ENCODE results near the gene GAL3ST1. TPM values are rescaled to one million over a fixed set of nuclear protein-coding genes. Genes with fewer than 3 reads are reported as not detected.
"Not testable (repeated sequence)": the region's sequence is repeated elsewhere in the genome, so short reads cannot be mapped to it uniquely, and the experiment has no call there.

Gene GAL3ST1
- polyA plus RNA-seq, 1 donor (not counting 4 experiments of a cell fraction or from before 2014, with no cell fraction given) = not detected

- DNase-seq (ENCODE audit: low read depth, low spot score) (no peak), FAIRE-seq (no peak)
- Histone ChIP-seq H2AFZ (ENCODE audit: control insufficient read depth, low read length) (no peak overlapping the region), H3K27ac (ENCODE audit: control insufficient read depth, insufficient read depth, low read length) (no peak overlapping the region), H3K27me3 (ENCODE audit: control insufficient read depth, extremely low read depth, insufficient read depth, low read length) (peaks cover 24% of the 10 kb centered on the region), H3K9me3 (ENCODE audit: control insufficient read depth, low read depth, low read length) (no peaks in the 10 kb centered on the region), H3K4me3 (ENCODE audit: control insufficient read depth in 2 of 3, extremely low read depth in 1 of 3, insufficient read depth in 2 of 3, low read depth in 1 of 3, low read length in 3 of 3) (no peak overlapping the region), H3K79me2 (ENCODE audit: control insufficient read depth, insufficient read depth, low read length) (no peaks in the 10 kb centered on the region), H4K20me1 (ENCODE audit: control insufficient read depth, extremely low read depth, insufficient read depth, low read length) (no peaks in the 10 kb centered on the region), H3K4me1 (ENCODE audit: control insufficient read depth, extremely low read depth, insufficient read depth, low read length) (no peaks in the 10 kb centered on the region), H3K4me2 (ENCODE audit: control insufficient read depth, extremely low read depth, insufficient read depth, low read depth, low read length) (no peak overlapping the region), H3K36me3 (ENCODE audit: control insufficient read depth in 2 of 2, extremely low read depth in 1 of 2, insufficient read depth in 2 of 2, low read length in 2 of 2) (no peaks in the 10 kb centered on the region), H3K9ac (ENCODE audit: control insufficient read depth, extremely low read depth, insufficient read depth, low read length) (no peak overlapping the region), H3K9me1 (ENCODE audit: control insufficient read depth, extremely low read depth, insufficient read depth, low read length) (no peaks in the 10 kb centered on the region)
- dilution Hi-C loops (cut with MboI; ENCODE audit: extremely low pct_ligation_motif_present, low sequenced_read_pairs) = no loop called here
- TF ChIP-seq, protein P1, sequence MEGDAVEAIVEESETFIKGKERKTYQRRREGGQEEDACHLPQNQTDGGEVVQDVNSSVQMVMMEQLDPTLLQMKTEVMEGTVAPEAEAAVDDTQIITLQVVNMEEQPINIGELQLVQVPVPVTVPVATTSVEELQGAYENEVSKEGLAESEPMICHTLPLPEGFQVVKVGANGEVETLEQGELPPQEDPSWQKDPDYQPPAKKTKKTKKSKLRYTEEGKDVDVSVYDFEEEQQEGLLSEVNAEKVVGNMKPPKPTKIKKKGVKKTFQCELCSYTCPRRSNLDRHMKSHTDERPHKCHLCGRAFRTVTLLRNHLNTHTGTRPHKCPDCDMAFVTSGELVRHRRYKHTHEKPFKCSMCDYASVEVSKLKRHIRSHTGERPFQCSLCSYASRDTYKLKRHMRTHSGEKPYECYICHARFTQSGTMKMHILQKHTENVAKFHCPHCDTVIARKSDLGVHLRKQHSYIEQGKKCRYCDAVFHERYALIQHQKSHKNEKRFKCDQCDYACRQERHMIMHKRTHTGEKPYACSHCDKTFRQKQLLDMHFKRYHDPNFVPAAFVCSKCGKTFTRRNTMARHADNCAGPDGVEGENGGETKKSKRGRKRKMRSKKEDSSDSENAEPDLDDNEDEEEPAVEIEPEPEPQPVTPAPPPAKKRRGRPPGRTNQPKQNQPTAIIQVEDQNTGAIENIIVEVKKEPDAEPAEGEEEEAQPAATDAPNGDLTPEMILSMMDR (optimal IDR thresholded peaks at IDR 0.05 in 1 of 3, IDR thresholded peaks at IDR 0.05 in 1 of 3, conservative IDR thresholded peaks at IDR 0.05 in 1 of 3; ENCODE audit: extremely low read depth in 1 of 3, insufficient read depth in 2 of 3, low read length in 3 of 3) = no peak
- TF ChIP-seq EZH2 (IDR thresholded peaks at IDR 0.05; ENCODE audit: low read length) = no peak
These were observed 6.2 kb downstream of the GAL3ST1 start for GRCh38 chr22:30568137-30568805.

DNA sequence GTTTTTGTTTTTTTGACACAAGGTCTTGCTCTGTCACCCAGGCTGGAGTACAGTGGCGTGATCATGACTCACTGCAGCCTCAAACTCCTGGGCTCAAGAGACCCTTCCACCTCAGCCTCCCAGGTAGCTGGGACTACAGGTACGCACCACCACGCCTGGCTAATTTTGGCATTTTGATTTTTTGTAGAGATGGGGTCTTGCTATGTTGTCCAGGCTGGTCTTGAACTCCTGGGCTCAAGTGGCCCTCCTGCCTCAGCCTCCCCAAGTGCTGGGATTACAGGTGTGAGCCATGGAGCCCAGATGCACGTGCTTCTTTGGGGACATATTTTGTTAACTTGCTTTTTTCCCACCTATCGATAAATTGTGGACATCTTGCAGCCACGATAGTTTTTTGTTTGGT lies 7.2 kb downstream of the GAL3ST1 start:
- H3K9me3 ChIP-seq (ENCODE audit: control insufficient read depth, low read depth, low read length); H3K4me3 ChIP-seq (ENCODE audit: control insufficient read depth in 2 of 3, extremely low read depth in 1 of 3, insufficient read depth in 2 of 3, low read depth in 1 of 3, low read length in 3 of 3); DNase-seq (ENCODE audit: low read depth, low spot score); H4K20me1 ChIP-seq (ENCODE audit: control insufficient read depth, extremely low read depth, insufficient read depth, low read length); H3K4me2 ChIP-seq (ENCODE audit: control insufficient read depth, extremely low read depth, insufficient read depth, low read depth, low read length); FAIRE-seq; H2AFZ ChIP-seq (ENCODE audit: control insufficient read depth, low read length); H3K27ac ChIP-seq (ENCODE audit: control insufficient read depth, insufficient read depth, low read length); H3K9ac ChIP-seq (ENCODE audit: control insufficient read depth, extremely low read depth, insufficient read depth, low read length); dilution Hi-C loops (cut with MboI; ENCODE audit: extremely low pct_ligation_motif_present, low sequenced_read_pairs); H3K4me1 ChIP-seq (ENCODE audit: control insufficient read depth, extremely low read depth, insufficient read depth, low read length); H3K79me2 ChIP-seq (ENCODE audit: control insufficient read depth, insufficient read depth, low read length); H3K36me3 ChIP-seq (ENCODE audit: control insufficient read depth in 2 of 2, extremely low read depth in 1 of 2, insufficient read depth in 2 of 2, low read length in 2 of 2); H3K9me1 ChIP-seq (ENCODE audit: control insufficient read depth, extremely low read depth, insufficient read depth, low read length): not testable (repeated sequence)
- H3K27me3 ChIP-seq (ENCODE audit: control insufficient read depth, extremely low read depth, insufficient read depth, low read length) = peaks cover 24% of the 10 kb centered on the region

DNA sequence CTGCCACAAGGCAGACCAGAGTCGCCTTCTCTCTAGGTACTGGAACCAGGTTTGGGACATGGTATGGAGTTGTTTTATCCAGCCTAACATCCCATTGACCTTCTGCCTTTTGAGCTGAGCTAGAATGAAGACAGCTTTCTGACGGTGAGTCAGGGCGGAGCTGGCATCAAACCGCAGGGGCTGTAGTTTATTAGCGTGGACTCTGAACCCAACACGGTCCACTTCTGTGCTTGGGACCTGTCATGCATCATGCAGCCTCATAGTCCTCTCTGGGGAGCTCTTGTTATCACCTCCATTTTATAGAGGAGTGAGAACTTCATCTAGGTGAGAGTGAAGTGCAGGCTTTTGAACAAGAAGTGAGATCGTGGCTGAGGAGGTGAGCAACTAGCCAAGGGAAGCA lies 8.3 kb downstream of the GAL3ST1 start:
- dilution Hi-C loops (cut with MboI; ENCODE audit: extremely low pct_ligation_motif_present, low sequenced_read_pairs) = no loop called here
- no peak overlapping the region for H3K4me2 ChIP-seq (ENCODE audit: control insufficient read depth, extremely low read depth, insufficient read depth, low read depth, low read length)

More for the DNA sequence above, 8.3 kb downstream of the GAL3ST1 start:
- Histone ChIP-seq H3K9ac (ENCODE audit: control insufficient read depth, extremely low read depth, insufficient read depth, low read length) (no peak overlapping the region), H3K27me3 (ENCODE audit: control insufficient read depth, extremely low read depth, insufficient read depth, low read length) (peaks cover 21% of the 10 kb centered on the region), H3K27ac (ENCODE audit: control insufficient read depth, insufficient read depth, low read length) (no peak overlapping the region), H4K20me1 (ENCODE audit: control insufficient read depth, extremely low read depth, insufficient read depth, low read length) (no peaks in the 10 kb centered on the region), H3K4me3 (ENCODE audit: control insufficient read depth in 2 of 3, extremely low read depth in 1 of 3, insufficient read depth in 2 of 3, low read depth in 1 of 3, low read length in 3 of 3) (no peak overlapping the region), H3K9me3 (ENCODE audit: control insufficient read depth, low read depth, low read length) (no peaks in the 10 kb centered on the region), H3K79me2 (ENCODE audit: control insufficient read depth, insufficient read depth, low read length) (no peaks in the 10 kb centered on the region), H3K9me1 (ENCODE audit: control insufficient read depth, extremely low read depth, insufficient read depth, low read length) (no peaks in the 10 kb centered on the region), H2AFZ (ENCODE audit: control insufficient read depth, low read length) (no peak overlapping the region), H3K4me1 (ENCODE audit: control insufficient read depth, extremely low read depth, insufficient read depth, low read length) (peaks cover 6% of the 10 kb centered on the region), H3K36me3 (ENCODE audit: control insufficient read depth in 2 of 2, extremely low read depth in 1 of 2, insufficient read depth in 2 of 2, low read length in 2 of 2) (no peaks in the 10 kb centered on the region)
- FAIRE-seq (no peak), DNase-seq (ENCODE audit: low read depth, low spot score) (no peak)
- TF ChIP-seq, protein P1 (optimal IDR thresholded peaks at IDR 0.05 in 1 of 3, IDR thresholded peaks at IDR 0.05 in 1 of 3, conservative IDR thresholded peaks at IDR 0.05 in 1 of 3; ENCODE audit: extremely low read depth in 1 of 3, insufficient read depth in 2 of 3, low read length in 3 of 3) = no peak
- TF ChIP-seq EZH2 (IDR thresholded peaks at IDR 0.05; ENCODE audit: low read length) = no peak

All from keratinocyte (primary cell).